ENCODE results near the gene MRI1.

GRCh38 chr19:13821292-13821691 lies 57.0 kb downstream of the MRI1 start:
- no peak for TF ChIP-seq CTCF (IDR thresholded peaks at IDR 0.05)
- TF ChIP-seq EZH2 (IDR thresholded peaks at IDR 0.05; ENCODE audit: borderline replicate concordance, insufficient read depth, low read depth, low read length, poor library complexity, severe bottlenecking) = no peak

Measured in B cell (primary cell).